Measurements from ENCODE around the gene MGAT2. TPM values are rescaled to one million over a fixed set of nuclear protein-coding genes. Genes with fewer than 3 reads are reported as not detected.

MGAT2 gene
- total and polyA plus RNA-seq, 9 of the 15 experiments (the other 6 are each of a cell fraction or from before 2014, with no cell fraction given) = 0.03 to 33.3 (median 24.6) TPM; not detected in 1

GRCh38 chr14:49623387-49623786 is 2.8 kb downstream of the MGAT2 start:
- Histone ChIP-seq H3K4me3 (peak overlapping the region; percentile 24), H3K79me2 (ENCODE audit: control insufficient read depth, insufficient read depth, low read length) (peaks cover 87% of the 10 kb centered on the region), H3K9me3 (replicated peaks; ENCODE audit: control insufficient read depth, insufficient read depth, low read depth, low read length) (no peaks in the 10 kb centered on the region), H3K4me2 (ENCODE audit: insufficient read depth, low read length) (peak overlapping the region; percentile 57), H3K9ac (ENCODE audit: insufficient read depth in 1 of 2, low read depth in 2 of 2, low read length in 2 of 2) (peak overlapping the region in 1 of 2 experiments; percentile 97; a peak in 2 of 4 replicates), H3K27me3 (ENCODE audit: control insufficient read depth in 2 of 2, insufficient read depth in 2 of 2, low read length in 2 of 2) (no peaks in the 10 kb centered on the region), H2AFZ (ENCODE audit: low read depth, low read length) (no peak overlapping the region), H3K9me1 (ENCODE audit: control insufficient read depth, insufficient read depth, low read length) (no peaks in the 10 kb centered on the region), H3K27ac (ENCODE audit: extremely low read depth, low read depth, low read length) (peak overlapping the region; percentile 59; the same call in 2 of the 3 replicates), H3K4me1 (replicated peaks in 1 of 2; ENCODE audit: control insufficient read depth in 2 of 2, insufficient read depth in 2 of 2, low read length in 2 of 2) (peaks cover 4 to 10% of the 10 kb centered on the region in 2 experiments; a peak in 3 of 5 replicates), H4K20me1 (replicated peaks; ENCODE audit: control insufficient read depth, insufficient read depth, low read length) (peaks cover 7% of the 10 kb centered on the region), H3K36me3 (ENCODE audit: control insufficient read depth, insufficient read depth, low read length) (peaks cover 53% of the 10 kb centered on the region; the same call in 1 of the 3 replicates)
- CTCF ChIA-PET (ENCODE audit: low intra/inter-chr PET ratio) = no interaction called here
- ATAC-seq (no peak), FAIRE-seq (no peak), DNase-seq (ENCODE audit: extremely low read depth in 1 of 4, low spot score in 3 of 4) (no peak)
- POLR2A ChIA-PET = interaction anchor here (0.6 to 5.3 kb wide), 5 partner anchors 8 to 229 kb away, joined by 3 to 36 read pairs (median 5); partner anchors contain the start of genes DNAAF2 and NEMF
- in situ Hi-C loops (cut with MboI) (no loop called here), intact Hi-C loops (cut with micrococcal nuclease) (loop anchor here (5.0 to 10.0 kb wide), 2 partner anchors 36 to 159 kb away; partner anchors contain the start of gene RPS29)
- TF ChIP-seq MAFG (tag; conservative IDR thresholded peaks at IDR 0.05) (peak; percentile 64), ZNF316 (IDR thresholded peaks at IDR 0.05) (peak; percentile 85), ZSCAN29 (IDR thresholded peaks at IDR 0.05) (no peak), C11orf30 (IDR thresholded peaks at IDR 0.05; ENCODE audit: low read depth) (peak; percentile 79), MAFF (IDR thresholded peaks at IDR 0.05; ENCODE audit: low read length) (peak; percentile 64), MAFK (IDR thresholded peaks at IDR 0.05; ENCODE audit: low read length) (0 out of 2 replicates have a peak, but pooled peaks have one; percentile 35)
- no TSS peak for BruUV-seq (replicated peaks)
- WGBS (ENCODE audit: insufficient coverage, low coverage, missing lambda C conversion rate) = 2% methylated on average over 3 of the region's 3 CpGs

Data from K562 (cell line).